ENCODE results near the gene IGFBP6. TPM values are rescaled to one million over a fixed set of nuclear protein-coding genes. Genes with fewer than 3 reads are reported as not detected.

Gene IGFBP6
- total and polyA plus RNA-seq, 9 of the 15 experiments (the other 6 are each of a cell fraction or from before 2014, with no cell fraction given): 0.15 to 1.4 (median 0.54) TPM

DNA sequence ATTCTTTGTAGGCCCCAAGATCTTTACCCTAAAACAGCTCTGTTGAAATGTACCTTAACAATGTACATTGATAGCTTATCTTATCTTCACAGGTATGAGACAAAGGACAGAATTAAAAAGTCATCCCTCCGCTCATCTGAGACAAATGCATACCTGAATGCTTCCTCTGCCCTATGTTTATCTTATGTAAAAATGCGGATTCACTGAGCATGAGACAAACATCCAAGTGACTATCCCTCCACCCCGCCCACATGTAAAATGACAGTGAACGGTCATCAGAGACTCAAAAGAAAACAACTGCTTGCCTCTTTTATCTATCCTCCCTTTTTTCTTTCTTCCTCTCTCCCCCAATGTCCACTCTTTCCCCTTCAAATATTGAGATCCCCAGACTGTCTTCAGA lies 45.9 kb downstream of the IGFBP6 start (continued):
- TF ChIP-seq, protein P1, sequence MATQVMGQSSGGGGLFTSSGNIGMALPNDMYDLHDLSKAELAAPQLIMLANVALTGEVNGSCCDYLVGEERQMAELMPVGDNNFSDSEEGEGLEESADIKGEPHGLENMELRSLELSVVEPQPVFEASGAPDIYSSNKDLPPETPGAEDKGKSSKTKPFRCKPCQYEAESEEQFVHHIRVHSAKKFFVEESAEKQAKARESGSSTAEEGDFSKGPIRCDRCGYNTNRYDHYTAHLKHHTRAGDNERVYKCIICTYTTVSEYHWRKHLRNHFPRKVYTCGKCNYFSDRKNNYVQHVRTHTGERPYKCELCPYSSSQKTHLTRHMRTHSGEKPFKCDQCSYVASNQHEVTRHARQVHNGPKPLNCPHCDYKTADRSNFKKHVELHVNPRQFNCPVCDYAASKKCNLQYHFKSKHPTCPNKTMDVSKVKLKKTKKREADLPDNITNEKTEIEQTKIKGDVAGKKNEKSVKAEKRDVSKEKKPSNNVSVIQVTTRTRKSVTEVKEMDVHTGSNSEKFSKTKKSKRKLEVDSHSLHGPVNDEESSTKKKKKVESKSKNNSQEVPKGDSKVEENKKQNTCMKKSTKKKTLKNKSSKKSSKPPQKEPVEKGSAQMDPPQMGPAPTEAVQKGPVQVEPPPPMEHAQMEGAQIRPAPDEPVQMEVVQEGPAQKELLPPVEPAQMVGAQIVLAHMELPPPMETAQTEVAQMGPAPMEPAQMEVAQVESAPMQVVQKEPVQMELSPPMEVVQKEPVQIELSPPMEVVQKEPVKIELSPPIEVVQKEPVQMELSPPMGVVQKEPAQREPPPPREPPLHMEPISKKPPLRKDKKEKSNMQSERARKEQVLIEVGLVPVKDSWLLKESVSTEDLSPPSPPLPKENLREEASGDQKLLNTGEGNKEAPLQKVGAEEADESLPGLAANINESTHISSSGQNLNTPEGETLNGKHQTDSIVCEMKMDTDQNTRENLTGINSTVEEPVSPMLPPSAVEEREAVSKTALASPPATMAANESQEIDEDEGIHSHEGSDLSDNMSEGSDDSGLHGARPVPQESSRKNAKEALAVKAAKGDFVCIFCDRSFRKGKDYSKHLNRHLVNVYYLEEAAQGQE (IDR thresholded peaks at IDR 0.05; ENCODE audit: borderline replicate concordance): no peak
- TF ChIP-seq, protein P1 (CRISPR knock-in tag; IDR thresholded peaks at IDR 0.05; ENCODE audit: low read depth): no peak
- TF ChIP-seq, protein P2, sequence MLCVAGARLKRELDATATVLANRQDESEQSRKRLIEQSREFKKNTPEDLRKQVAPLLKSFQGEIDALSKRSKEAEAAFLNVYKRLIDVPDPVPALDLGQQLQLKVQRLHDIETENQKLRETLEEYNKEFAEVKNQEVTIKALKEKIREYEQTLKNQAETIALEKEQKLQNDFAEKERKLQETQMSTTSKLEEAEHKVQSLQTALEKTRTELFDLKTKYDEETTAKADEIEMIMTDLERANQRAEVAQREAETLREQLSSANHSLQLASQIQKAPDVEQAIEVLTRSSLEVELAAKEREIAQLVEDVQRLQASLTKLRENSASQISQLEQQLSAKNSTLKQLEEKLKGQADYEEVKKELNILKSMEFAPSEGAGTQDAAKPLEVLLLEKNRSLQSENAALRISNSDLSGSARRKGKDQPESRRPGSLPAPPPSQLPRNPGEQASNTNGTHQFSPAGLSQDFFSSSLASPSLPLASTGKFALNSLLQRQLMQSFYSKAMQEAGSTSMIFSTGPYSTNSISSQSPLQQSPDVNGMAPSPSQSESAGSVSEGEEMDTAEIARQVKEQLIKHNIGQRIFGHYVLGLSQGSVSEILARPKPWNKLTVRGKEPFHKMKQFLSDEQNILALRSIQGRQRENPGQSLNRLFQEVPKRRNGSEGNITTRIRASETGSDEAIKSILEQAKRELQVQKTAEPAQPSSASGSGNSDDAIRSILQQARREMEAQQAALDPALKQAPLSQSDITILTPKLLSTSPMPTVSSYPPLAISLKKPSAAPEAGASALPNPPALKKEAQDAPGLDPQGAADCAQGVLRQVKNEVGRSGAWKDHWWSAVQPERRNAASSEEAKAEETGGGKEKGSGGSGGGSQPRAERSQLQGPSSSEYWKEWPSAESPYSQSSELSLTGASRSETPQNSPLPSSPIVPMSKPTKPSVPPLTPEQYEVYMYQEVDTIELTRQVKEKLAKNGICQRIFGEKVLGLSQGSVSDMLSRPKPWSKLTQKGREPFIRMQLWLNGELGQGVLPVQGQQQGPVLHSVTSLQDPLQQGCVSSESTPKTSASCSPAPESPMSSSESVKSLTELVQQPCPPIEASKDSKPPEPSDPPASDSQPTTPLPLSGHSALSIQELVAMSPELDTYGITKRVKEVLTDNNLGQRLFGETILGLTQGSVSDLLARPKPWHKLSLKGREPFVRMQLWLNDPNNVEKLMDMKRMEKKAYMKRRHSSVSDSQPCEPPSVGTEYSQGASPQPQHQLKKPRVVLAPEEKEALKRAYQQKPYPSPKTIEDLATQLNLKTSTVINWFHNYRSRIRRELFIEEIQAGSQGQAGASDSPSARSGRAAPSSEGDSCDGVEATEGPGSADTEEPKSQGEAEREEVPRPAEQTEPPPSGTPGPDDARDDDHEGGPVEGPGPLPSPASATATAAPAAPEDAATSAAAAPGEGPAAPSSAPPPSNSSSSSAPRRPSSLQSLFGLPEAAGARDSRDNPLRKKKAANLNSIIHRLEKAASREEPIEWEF (CRISPR knock-in tag; IDR thresholded peaks at IDR 0.05): no peak
- TF ChIP-seq ZNF239 (CRISPR knock-in tag; IDR thresholded peaks at IDR 0.05) (no peak), ETV1 (tag; conservative IDR thresholded peaks at IDR 0.05; ENCODE audit: low read depth) (no peak)
- TF ChIP-seq, protein P3, sequence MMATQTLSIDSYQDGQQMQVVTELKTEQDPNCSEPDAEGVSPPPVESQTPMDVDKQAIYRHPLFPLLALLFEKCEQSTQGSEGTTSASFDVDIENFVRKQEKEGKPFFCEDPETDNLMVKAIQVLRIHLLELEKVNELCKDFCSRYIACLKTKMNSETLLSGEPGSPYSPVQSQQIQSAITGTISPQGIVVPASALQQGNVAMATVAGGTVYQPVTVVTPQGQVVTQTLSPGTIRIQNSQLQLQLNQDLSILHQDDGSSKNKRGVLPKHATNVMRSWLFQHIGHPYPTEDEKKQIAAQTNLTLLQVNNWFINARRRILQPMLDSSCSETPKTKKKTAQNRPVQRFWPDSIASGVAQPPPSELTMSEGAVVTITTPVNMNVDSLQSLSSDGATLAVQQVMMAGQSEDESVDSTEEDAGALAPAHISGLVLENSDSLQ (IDR thresholded peaks at IDR 0.05): peak; percentile 65
- TF ChIP-seq, protein P4, sequence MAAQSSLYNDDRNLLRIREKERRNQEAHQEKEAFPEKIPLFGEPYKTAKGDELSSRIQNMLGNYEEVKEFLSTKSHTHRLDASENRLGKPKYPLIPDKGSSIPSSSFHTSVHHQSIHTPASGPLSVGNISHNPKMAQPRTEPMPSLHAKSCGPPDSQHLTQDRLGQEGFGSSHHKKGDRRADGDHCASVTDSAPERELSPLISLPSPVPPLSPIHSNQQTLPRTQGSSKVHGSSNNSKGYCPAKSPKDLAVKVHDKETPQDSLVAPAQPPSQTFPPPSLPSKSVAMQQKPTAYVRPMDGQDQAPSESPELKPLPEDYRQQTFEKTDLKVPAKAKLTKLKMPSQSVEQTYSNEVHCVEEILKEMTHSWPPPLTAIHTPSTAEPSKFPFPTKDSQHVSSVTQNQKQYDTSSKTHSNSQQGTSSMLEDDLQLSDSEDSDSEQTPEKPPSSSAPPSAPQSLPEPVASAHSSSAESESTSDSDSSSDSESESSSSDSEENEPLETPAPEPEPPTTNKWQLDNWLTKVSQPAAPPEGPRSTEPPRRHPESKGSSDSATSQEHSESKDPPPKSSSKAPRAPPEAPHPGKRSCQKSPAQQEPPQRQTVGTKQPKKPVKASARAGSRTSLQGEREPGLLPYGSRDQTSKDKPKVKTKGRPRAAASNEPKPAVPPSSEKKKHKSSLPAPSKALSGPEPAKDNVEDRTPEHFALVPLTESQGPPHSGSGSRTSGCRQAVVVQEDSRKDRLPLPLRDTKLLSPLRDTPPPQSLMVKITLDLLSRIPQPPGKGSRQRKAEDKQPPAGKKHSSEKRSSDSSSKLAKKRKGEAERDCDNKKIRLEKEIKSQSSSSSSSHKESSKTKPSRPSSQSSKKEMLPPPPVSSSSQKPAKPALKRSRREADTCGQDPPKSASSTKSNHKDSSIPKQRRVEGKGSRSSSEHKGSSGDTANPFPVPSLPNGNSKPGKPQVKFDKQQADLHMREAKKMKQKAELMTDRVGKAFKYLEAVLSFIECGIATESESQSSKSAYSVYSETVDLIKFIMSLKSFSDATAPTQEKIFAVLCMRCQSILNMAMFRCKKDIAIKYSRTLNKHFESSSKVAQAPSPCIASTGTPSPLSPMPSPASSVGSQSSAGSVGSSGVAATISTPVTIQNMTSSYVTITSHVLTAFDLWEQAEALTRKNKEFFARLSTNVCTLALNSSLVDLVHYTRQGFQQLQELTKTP (IDR thresholded peaks at IDR 0.05; ENCODE audit: low read depth in 1 of 2, partially characterized antibody in 2 of 2): no peak
